Mesangial cell (primary cell): ENCODE results near the gene WFS1. TPM values are rescaled to one million over a fixed set of nuclear protein-coding genes. Genes with fewer than 3 reads are reported as not detected.

ENCODE experiments used
- total RNA-seq: library from RNA; depleted of rRNA; stranded (reverse); fragments of >200 nt; gene quantifications from 2 replicates; pipeline ENCODE4 v1.2.3, GENCODE V29; 2015

Gene WFS1, protein sequence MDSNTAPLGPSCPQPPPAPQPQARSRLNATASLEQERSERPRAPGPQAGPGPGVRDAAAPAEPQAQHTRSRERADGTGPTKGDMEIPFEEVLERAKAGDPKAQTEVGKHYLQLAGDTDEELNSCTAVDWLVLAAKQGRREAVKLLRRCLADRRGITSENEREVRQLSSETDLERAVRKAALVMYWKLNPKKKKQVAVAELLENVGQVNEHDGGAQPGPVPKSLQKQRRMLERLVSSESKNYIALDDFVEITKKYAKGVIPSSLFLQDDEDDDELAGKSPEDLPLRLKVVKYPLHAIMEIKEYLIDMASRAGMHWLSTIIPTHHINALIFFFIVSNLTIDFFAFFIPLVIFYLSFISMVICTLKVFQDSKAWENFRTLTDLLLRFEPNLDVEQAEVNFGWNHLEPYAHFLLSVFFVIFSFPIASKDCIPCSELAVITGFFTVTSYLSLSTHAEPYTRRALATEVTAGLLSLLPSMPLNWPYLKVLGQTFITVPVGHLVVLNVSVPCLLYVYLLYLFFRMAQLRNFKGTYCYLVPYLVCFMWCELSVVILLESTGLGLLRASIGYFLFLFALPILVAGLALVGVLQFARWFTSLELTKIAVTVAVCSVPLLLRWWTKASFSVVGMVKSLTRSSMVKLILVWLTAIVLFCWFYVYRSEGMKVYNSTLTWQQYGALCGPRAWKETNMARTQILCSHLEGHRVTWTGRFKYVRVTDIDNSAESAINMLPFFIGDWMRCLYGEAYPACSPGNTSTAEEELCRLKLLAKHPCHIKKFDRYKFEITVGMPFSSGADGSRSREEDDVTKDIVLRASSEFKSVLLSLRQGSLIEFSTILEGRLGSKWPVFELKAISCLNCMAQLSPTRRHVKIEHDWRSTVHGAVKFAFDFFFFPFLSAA
- total RNA-seq, result 23.5 and 30.8 TPM in 2 replicates

DNA sequence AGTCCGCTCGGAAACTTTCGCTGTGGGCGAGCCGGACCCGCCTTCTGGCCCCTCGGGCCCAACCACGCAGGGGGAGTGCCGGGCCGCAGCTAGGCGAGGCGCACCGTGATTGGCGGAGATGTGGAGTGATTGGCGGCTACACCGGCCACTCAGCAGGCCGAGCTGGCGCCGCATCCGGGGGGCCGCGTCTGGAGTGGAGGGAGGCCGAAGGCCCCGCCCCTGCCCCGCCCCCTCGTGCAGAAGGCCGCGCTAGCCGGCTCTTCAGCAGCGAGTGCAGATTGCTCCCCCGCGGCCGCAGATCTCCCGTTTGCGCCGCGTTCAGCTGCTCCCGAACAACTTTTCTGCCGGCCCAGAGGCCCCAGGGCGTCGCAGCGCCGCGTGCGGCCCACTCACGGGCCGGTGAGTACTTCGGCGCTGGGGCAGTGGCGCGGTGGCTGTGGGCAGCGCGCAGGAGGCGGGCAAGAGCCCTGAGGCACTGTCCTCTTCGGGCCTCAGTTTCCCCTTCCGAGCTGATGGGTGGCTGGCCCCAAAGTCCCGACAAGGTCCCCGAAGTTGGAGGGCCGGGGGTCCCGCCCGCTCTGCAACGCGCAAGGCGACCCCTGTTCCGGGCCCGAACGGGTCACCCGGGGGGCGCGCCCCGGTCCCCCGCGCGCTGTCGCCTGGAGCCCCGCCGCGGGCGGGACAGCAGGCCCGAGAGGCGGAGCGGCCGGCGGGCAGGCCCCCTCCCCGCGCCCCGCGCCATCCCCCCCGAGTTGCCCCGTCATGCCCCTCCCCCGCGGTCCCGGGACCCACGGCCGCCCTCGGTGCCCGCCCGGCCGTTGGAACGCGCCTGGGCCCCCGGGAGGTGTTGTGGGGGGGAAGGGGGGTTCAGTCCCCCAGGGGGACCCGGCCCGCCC lies at the start of gene WFS1:
Gene WFS1, plus strand, starts transcription at position 235 of the 896 bp plus-strand sequence. CDS start 7,606 bp downstream, outside the sequence.

Other genes starting within 250 kb of the WFS1 start
- not detected in 2 replicates for gene JAKMIP1, start 69.3 kb upstream of the WFS1 start, total RNA-seq
- not detected in 2 replicates for gene PPP2R2C, start 202.8 kb downstream of the WFS1 start, total RNA-seq